ENCODE data around the gene CFAP65.

- TF ChIP-seq CTCF (conservative IDR thresholded peaks at IDR 0.05; ENCODE audit: low read depth, low read length) (no peak), MAFK (IDR thresholded peaks at IDR 0.05; ENCODE audit: low read depth, low read length) (no peak), POLR2A (IDR thresholded peaks at IDR 0.05; ENCODE audit: low read depth, low read length) (no peak), FOS (IDR thresholded peaks at IDR 0.05; ENCODE audit: low read depth, low read length) (no peak), BHLHE40 (IDR thresholded peaks at IDR 0.05; ENCODE audit: low read depth, low read length) (no peak), ELK1 (IDR thresholded peaks at IDR 0.05; ENCODE audit: borderline replicate concordance, low read depth, low read length) (no peak), SMC3 (IDR thresholded peaks at IDR 0.05; ENCODE audit: low read depth, low read length) (no peak), RAD21 (IDR thresholded peaks at IDR 0.05; ENCODE audit: low read length) (no peak), MXI1 (IDR thresholded peaks at IDR 0.05; ENCODE audit: borderline replicate concordance, low read depth, low read length) (no peak)
Measured at GRCh38 chr2:218959761-218960308, 81.5 kb downstream of the CFAP65 start.

All from IMR-90 (cell line).